MCF 10A (cell line): ENCODE data around the gene RNF157. TPM values are rescaled to one million over a fixed set of nuclear protein-coding genes. Genes with fewer than 3 reads are reported as not detected.
"Not testable (repeated sequence)": the region's sequence is repeated elsewhere in the genome, so short reads cannot be mapped to it uniquely, and the experiment has no call there.

Source experiments
- BruUV-seq: library from RNA; stranded (reverse); fragments of 400-500 nt; replicated peaks from 2 replicates; lab custom pipeline; 2021; lab: Mats Ljungman, UMichigan
- CTCF ChIA-PET: fragments of 300-600 bp; sonication (Branson Sonifier 250); formaldehyde crosslinking; extraction: SDS; loops from one replicate; lab custom pipeline; 2021; ENCODE audit warnings: antibody characterized with exemption, inconsistent platforms; lab: Yijun Ruan, JAX
- POLR2A ChIA-PET: fragments of 300-600, 350-650 bp; sonication (Branson Sonifier 250); formaldehyde crosslinking; extraction: SDS; loops from one replicate; lab custom pipeline; 2020; ENCODE audit warnings: antibody characterized with exemption, inconsistent platforms; lab: Yijun Ruan, JAX
- DNase-seq: peaks from one replicate; pipeline ENCODE4 v3.0.0-alpha.2; 2018; ENCODE audit not compliant: unreplicated experiment
- H3K27ac Mint-ChIP-seq: one replicate; pipeline ENCODE4 v1.8.0; 2022; ENCODE audit warnings: mild to moderate bottlenecking, low read depth, mixed read lengths; ENCODE audit not compliant: unreplicated experiment
- H3K27me3 Mint-ChIP-seq: one replicate; pipeline ENCODE4 v1.8.0; 2022; ENCODE audit warnings: mixed read lengths; ENCODE audit not compliant: insufficient read depth, unreplicated experiment
- H3K36me3 Mint-ChIP-seq: one replicate; pipeline ENCODE4 v1.8.0; 2022; ENCODE audit warnings: mild to moderate bottlenecking, moderate library complexity, mixed read lengths; ENCODE audit not compliant: insufficient read depth, unreplicated experiment
- H3K4me1 Mint-ChIP-seq: one replicate; pipeline ENCODE4 v1.8.0; 2022; ENCODE audit warnings: mixed read lengths; ENCODE audit not compliant: insufficient read depth, unreplicated experiment
- H3K4me3 Mint-ChIP-seq: one replicate; pipeline ENCODE4 v1.8.0; 2022; ENCODE audit warnings: mild to moderate bottlenecking, moderate library complexity, mixed read lengths; ENCODE audit not compliant: unreplicated experiment
- H3K9me3 Mint-ChIP-seq: one replicate; pipeline ENCODE4 v1.8.0; 2022; ENCODE audit warnings: mixed read lengths; ENCODE audit not compliant: unreplicated experiment
- CTCF ChIP-seq: fragments of 200-600 bp; IDR thresholded peaks from one replicate; pipeline ENCODE4 v1.8.0; 2022; ENCODE audit warnings: antibody characterized with exemption, mild to moderate bottlenecking; ENCODE audit not compliant: unreplicated experiment
- intact Hi-C: fragments of 100-400 bp; cut with micrococcal nuclease; formaldehyde crosslinking; loops from 2 replicates; pipeline ENCODE4 v1.14.1; 2022
- total RNA-seq: library from RNA; stranded (reverse); gene quantifications from 2 replicates; pipeline ENCODE4 v1.2.3, GENCODE V29; 2022

RNF157 gene
- total RNA-seq, 1 experiment from 2014 or later = 0.44 TPM

- H3K27me3 Mint-ChIP-seq = no peaks in the 10 kb centered on the region
- ChIA-PET POLR2A (interaction anchor here (6.8 kb wide), 1 partner anchor 8 kb away, joined by 56 read pairs; the partner anchor contains the start of gene UBALD2), CTCF (no interaction called here)
- no peaks in the 10 kb centered on the region for H3K9me3 Mint-ChIP-seq
- intact Hi-C loops = no loop called here
- H3K4me3 Mint-ChIP-seq = no peak overlapping the region
- no peak overlapping the region for H3K27ac Mint-ChIP-seq
- no TSS peak for BruUV-seq
- DNase-seq = no peak
- H3K36me3 Mint-ChIP-seq = no peaks in the 10 kb centered on the region
- H3K4me1 Mint-ChIP-seq = peaks cover 15% of the 10 kb centered on the region
- no peak for TF ChIP-seq CTCF
Observed at GRCh38 chr17:76255801-76256429, 15.6 kb upstream of the RNF157 start.

GRCh38 chr17:76254275-76254674, 14.0 kb upstream of the RNF157 start:
- TF ChIP-seq CTCF = no peak
- H3K4me3 Mint-ChIP-seq = no peak overlapping the region
- intact Hi-C loops = no loop called here
- H3K4me1 Mint-ChIP-seq = peaks cover 15% of the 10 kb centered on the region
- H3K27ac Mint-ChIP-seq = no peak overlapping the region
- ChIA-PET POLR2A (interaction anchor here (6.8 kb wide), 1 partner anchor 9 kb away, joined by 56 read pairs; the partner anchor contains the start of gene UBALD2), CTCF (interaction anchor here (0.6 to 1.3 kb wide), 5 partner anchors 15 to 621 kb away, joined by 3 to 4 read pairs (median 3); partner anchors contain the start of gene SMIM5)
- H3K9me3 Mint-ChIP-seq = no peaks in the 10 kb centered on the region
- no peaks in the 10 kb centered on the region for H3K27me3 Mint-ChIP-seq
- no TSS peak for BruUV-seq
- H3K36me3 Mint-ChIP-seq = no peaks in the 10 kb centered on the region
- no peak for DNase-seq

GRCh38 chr17:76253841-76254240, 13.5 kb upstream of the RNF157 start:
- intact Hi-C loops = no loop called here
- BruUV-seq = no TSS peak
- no peak for DNase-seq
- no peaks in the 10 kb centered on the region for H3K9me3 Mint-ChIP-seq
- H3K4me3 Mint-ChIP-seq = no peak overlapping the region
- H3K27me3 Mint-ChIP-seq = no peaks in the 10 kb centered on the region
- H3K27ac Mint-ChIP-seq = no peak overlapping the region
- ChIA-PET POLR2A (interaction anchor here (6.8 kb wide), 1 partner anchor 10 kb away, joined by 56 read pairs; the partner anchor contains the start of gene UBALD2), CTCF (interaction anchor here (0.7 to 1.3 kb wide), 2 partner anchors 15 kb away, joined by 3 read pairs; no protein-coding TSS in a partner anchor)
- H3K36me3 Mint-ChIP-seq = no peaks in the 10 kb centered on the region
- H3K4me1 Mint-ChIP-seq = peaks cover 15% of the 10 kb centered on the region
- TF ChIP-seq CTCF = no peak

GRCh38 chr17:76252967-76253766, 12.9 kb upstream of the RNF157 start:
- not testable (repeated sequence) for DNase-seq, BruUV-seq, H3K9me3 Mint-ChIP-seq, H3K36me3 Mint-ChIP-seq, H3K4me3 Mint-ChIP-seq, H3K27me3 Mint-ChIP-seq
- intact Hi-C loops = loop anchor here (1.0 kb wide), 1 partner anchor 11 kb away; no protein-coding TSS in a partner anchor
- peaks cover 17% of the 10 kb centered on the region for H3K4me1 Mint-ChIP-seq
- ChIA-PET CTCF (interaction anchor here (0.7 to 1.3 kb wide), 3 partner anchors 14 to 27 kb away, joined by 3 to 4 read pairs (median 3); no protein-coding TSS in a partner anchor), POLR2A (interaction anchor here (0.6 to 6.8 kb wide), 3 partner anchors 8 to 409 kb away, joined by 3 to 56 read pairs (median 4); partner anchors contain the start of gene UBALD2)
- H3K27ac Mint-ChIP-seq = peak overlapping the region; percentile 83
